GM13977 (cell line): ENCODE results near the gene CRB2.

ENCODE experiments used
- DNase-seq: peaks from one replicate; pipeline ENCODE4 v3.0.0; 2012; ENCODE audit warnings: low spot score
- in situ Hi-C: fragments of 300-500 bp; cut with MboI; formaldehyde crosslinking; loops from one replicate; pipeline ENCODE4 v1.12.0; 2022; ENCODE audit warnings: low sequenced_read_pairs, low pct_unique_long_range_greater_than_20kb, mixed read lengths, inconsistent platforms; ENCODE audit not compliant: unreplicated experiment
- TF ChIP-seq, protein P1 (sequence below): IDR thresholded peaks from 2 replicates; pipeline ENCODE4 v1.5.1; 2012; ENCODE audit warnings: mild to moderate bottlenecking, control low read depth; ENCODE audit not compliant: insufficient read depth; ENCODE audit errors: extremely low read depth, missing control alignments

Gene CRB2

DNA sequence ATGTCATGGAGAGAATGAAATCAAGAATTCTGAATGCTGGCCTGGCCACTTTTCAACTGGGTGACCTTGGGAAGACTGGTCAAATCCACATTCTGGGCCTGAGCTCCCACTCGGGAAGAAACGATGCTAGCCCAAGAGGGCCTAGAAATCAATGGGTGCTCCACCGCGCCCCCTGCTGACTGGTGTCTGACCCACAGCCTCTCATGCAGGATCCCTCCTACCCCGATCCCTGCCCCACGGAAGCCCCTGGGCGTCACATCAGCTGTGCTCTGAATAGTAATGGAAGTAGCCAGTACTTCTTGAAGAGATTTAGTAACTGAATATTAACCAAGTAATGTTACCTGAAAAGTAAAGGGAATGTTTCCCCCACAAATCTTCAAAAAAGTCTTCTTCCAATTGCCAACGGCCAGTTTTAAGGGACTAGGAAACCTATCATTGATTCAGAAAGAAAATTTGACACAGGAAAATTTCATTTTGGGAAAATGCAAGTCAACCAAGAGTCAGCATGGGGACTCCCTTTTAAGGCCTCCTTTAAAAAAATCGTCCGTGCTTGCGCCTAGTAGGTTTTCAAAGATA, 43.9 kb downstream of the CRB2 start:
- in situ Hi-C loops = no loop called here
- DNase-seq = peak; percentile 58
- TF ChIP-seq, protein P1, sequence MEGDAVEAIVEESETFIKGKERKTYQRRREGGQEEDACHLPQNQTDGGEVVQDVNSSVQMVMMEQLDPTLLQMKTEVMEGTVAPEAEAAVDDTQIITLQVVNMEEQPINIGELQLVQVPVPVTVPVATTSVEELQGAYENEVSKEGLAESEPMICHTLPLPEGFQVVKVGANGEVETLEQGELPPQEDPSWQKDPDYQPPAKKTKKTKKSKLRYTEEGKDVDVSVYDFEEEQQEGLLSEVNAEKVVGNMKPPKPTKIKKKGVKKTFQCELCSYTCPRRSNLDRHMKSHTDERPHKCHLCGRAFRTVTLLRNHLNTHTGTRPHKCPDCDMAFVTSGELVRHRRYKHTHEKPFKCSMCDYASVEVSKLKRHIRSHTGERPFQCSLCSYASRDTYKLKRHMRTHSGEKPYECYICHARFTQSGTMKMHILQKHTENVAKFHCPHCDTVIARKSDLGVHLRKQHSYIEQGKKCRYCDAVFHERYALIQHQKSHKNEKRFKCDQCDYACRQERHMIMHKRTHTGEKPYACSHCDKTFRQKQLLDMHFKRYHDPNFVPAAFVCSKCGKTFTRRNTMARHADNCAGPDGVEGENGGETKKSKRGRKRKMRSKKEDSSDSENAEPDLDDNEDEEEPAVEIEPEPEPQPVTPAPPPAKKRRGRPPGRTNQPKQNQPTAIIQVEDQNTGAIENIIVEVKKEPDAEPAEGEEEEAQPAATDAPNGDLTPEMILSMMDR = peak; percentile 64

DNA sequence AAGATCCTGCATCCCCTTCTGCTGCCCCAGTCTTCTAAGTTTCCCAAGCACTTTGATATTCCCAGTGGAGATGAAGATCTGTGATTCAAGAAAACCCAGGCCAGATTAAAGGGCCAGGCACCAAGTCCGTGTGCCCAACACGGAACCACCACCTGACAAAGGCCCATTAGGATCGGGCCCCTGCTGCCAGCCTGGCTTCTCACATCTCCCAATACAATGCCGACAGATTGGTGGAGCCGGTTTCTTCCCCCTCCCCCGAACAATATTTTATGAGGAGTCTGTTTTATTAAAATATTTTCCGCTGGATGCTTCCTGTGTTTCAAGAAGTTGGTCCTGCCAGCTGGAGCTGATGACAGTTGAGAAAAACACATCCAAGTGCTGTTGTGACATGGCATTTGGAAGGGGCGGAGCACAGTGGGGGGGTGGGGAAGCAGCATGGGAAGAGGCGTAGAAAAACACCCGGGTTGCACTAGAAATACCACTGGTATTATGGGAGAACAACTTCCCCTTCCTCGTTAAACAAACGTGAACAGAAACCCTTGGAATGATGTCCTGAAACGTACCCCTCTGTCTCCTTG, 45.0 kb downstream of the CRB2 start:
- DNase-seq = no peak
- TF ChIP-seq, protein P1 = no peak
- in situ Hi-C loops = no loop called here

DNA sequence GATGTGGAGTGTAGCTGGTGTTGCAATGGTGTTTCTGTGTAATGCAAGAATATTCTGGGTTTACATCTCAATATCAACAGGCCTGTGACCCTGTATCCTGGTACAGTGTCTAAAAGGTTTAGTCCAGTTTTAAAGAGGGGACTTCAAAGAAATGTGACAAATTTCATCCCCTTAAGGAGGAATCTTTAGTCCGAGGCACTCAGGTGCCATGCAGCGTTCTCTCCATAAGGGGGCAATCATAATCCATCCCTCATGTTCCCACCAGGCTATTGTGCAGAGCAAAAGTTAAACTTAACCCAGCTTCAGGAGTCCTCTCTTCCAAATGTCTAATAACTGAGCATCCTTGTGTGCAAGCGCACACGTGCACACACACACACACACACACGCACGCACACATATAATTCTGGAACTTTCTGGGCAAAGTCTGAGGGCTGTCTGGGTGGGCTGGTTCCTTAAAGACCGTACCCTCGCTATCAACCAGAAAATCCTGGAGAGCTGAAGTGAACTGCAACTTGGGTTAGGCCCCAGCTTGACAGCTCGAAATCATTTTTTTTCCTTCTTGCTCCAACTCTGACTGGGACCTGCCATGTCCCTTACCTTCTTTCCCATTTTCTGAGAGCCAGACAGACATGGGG, 46.0 kb downstream of the CRB2 start:
- in situ Hi-C loops = no loop called here
- peak; percentile 68 for DNase-seq
- TF ChIP-seq, protein P1 = peak; percentile 57

DNA sequence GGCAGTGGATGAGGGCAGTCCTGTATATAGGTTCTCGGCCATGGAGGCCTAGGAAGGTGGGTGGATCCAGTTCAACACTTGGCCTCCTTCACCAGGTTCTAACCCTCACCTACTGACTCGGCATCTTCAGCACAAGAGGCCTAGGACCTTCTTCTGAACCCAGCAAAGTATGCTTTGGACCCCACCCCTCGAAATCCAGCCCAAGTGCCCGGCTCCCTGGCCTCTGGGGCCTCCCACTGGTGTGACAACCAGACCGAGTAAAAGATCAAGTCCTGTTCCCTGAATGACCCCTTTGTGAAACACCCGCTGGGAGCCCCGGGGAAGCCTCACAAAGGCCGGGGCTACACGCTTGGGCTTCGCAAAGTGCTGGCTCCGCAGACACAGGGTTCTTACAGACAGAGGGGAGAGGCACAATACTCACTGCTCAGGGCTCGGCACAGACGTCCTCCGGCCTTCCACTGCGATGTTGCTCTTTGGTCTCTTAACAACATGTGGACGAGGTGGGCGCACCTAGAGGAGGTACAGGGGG, 47.0 kb downstream of the CRB2 start:
- in situ Hi-C loops = no loop called here
- TF ChIP-seq, protein P1 = no peak
- no peak for DNase-seq

DNA sequence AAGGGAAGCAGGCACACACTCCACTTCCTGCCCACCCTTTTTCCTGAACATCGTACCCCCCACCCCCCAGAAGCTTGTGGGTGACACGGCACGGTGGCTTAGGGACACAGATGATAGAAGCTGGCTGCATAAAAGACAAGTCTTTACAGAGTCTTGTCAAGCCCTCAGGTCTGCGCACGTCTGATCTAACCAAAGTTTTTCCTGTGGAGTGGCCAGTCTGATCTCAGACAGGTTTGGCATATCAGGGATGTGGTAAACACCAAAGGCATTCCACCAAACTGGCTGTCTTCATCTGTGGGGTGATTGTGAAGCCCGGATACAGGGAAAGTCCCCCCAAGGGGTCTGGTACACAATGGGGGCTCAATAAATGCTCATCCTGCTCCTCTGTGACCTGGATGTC, 50.0 kb downstream of the CRB2 start:
- TF ChIP-seq, protein P1 = no peak
- in situ Hi-C loops = no loop called here
- DNase-seq = no peak

DNA sequence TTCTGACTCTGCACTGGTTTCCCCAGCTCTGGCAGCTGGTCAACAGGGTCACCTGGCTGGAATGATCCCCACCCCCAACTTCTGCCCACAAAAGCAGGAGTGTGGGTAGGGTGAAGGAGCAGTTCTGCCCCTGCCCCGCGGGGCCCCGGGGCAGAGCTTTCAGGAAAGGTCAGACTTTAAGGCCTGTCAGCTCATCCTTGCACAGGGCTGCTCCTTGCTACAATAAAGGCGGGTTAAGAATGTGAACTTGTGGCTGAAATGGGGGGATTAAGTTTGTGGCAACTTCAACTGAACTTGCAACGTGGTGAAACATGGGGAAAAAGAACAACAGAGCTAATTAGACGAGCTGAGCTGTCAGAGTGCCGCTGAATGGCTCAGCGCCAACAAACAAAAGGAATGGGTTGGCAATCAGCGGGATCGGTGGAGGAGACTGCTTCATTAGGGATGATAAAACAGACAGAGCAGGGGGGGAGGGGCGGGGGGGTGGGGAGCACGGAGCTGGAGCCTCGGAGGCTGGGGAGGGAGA, 50.8 kb downstream of the CRB2 start:
- in situ Hi-C loops = no loop called here
- TF ChIP-seq, protein P1 = no peak
- DNase-seq = no peak
